CD4-positive, alpha-beta T cell (primary cell): Measurements from ENCODE around the gene WIZ. TPM values are rescaled to one million over a fixed set of nuclear protein-coding genes. Genes with fewer than 3 reads are reported as not detected.

Experiments used
- ATAC-seq: fragments of 200-7000 bp; cut with Tn5 transposase; one replicate; pipeline ENCODE4 v1.10.0; 2022; ENCODE audit warnings: mild to moderate bottlenecking; ENCODE audit not compliant: poor library complexity
- CTCF ChIA-PET: fragments of 350-600 bp; sonication (Branson Sonifier 250); formaldehyde crosslinking; loops from one replicate; lab custom pipeline; 2021; ENCODE audit warnings: antibody characterized with exemption, inconsistent platforms; lab: Charles Lee
- POLR2A ChIA-PET: fragments of 350-600 bp; sonication (Branson Sonifier 250); formaldehyde crosslinking; loops from one replicate; lab custom pipeline; 2021; ENCODE audit warnings: antibody characterized with exemption, inconsistent platforms; lab: Charles Lee
- DNase-seq, 14 experiments: peaks; one replicate each; pipeline ENCODE4 v3.0.0-alpha.2; 2013 to 2020; ENCODE audit warnings: mixed read lengths in 2 of 14
- H3K27ac ChIP-seq, 2 donors: one replicate each; pipeline versions ENCODE4 v1.5.1 to v1.7.0; 2013; ENCODE audit warnings: low read length in 2 of 2, low read depth in 1 of 2, mild to moderate bottlenecking in 1 of 2
- H3K27me3 ChIP-seq, 2 experiments: 1 replicate in 1 of 2; 2 replicates in 1 of 2; pipeline versions ENCODE4 v1.6.1 to v1.7.0; 2013; ENCODE audit warnings: low read length in 2 of 2, control low read depth in 1 of 2, mild to moderate bottlenecking in 1 of 2, moderate library complexity in 1 of 2; ENCODE audit not compliant: insufficient read depth in 2 of 2, control insufficient read depth in 1 of 2
- H3K36me3 ChIP-seq: one replicate; pipeline ENCODE4 v1.6.1; 2013; ENCODE audit warnings: low read length, control low read depth; ENCODE audit not compliant: insufficient read depth
- H3K4me1 ChIP-seq: one replicate; pipeline ENCODE4 v1.6.1; 2013; ENCODE audit warnings: low read length, control low read depth; ENCODE audit not compliant: insufficient read depth
- H3K4me3 ChIP-seq: one replicate; pipeline ENCODE4 v1.5.1; 2013; ENCODE audit warnings: mild to moderate bottlenecking, low read length, moderate library complexity
- H3K9me3 ChIP-seq, 2 experiments: 1 replicate in 1 of 2; 2 replicates in 1 of 2; pipeline versions ENCODE4 v1.6.1 to v1.7.0; 2013; ENCODE audit warnings: low read length in 2 of 2, mild to moderate bottlenecking in 2 of 2, control low read depth in 1 of 2, moderate library complexity in 1 of 2; ENCODE audit not compliant: control insufficient read depth in 1 of 2, insufficient read depth in 1 of 2
- H3K27ac Mint-ChIP-seq: one replicate; pipeline ENCODE4 v1.8.0; 2020; ENCODE audit warnings: mixed read lengths
- H3K27me3 Mint-ChIP-seq: one replicate; pipeline ENCODE4 v1.8.0; 2021; ENCODE audit warnings: mixed read lengths
- H3K36me3 Mint-ChIP-seq: one replicate; pipeline ENCODE4 v1.8.0; 2021; ENCODE audit warnings: low read depth, mixed read lengths
- H3K4me1 Mint-ChIP-seq: one replicate; pipeline ENCODE4 v1.8.0; 2021; ENCODE audit warnings: low read depth, mixed read lengths
- H3K4me3 Mint-ChIP-seq: one replicate; pipeline ENCODE4 v1.8.0; 2020; ENCODE audit warnings: mild to moderate bottlenecking, mixed read lengths
- H3K9me3 Mint-ChIP-seq: one replicate; pipeline ENCODE4 v1.8.0; 2020; ENCODE audit warnings: mixed read lengths
- intact Hi-C, 2 experiments: fragments of 100-400 bp; cut with DNase I in 1 of 2; cut with micrococcal nuclease in 1 of 2; formaldehyde crosslinking; loops; one replicate each; pipeline versions ENCODE4 v1.15.1 to v1.9.0; 2023 to 2025; cut with DNase I, micrococcal nuclease
- total RNA-seq, 174 experiments: library from RNA in 2 of 174; stranded (reverse) in 2 of 174; gene quantifications; one replicate each; pipeline ENCODE4 v1.2.3 and lab custom pipeline; 2021 to 2026
- TF ChIP-seq, protein P1 (sequence below): fragments of 200-600 bp; IDR thresholded peaks from one replicate; pipeline ENCODE4 v1.8.0; 2022; ENCODE audit warnings: antibody characterized with exemption, mild to moderate bottlenecking

WIZ gene
- total RNA-seq, 2 experiments from 2014 or later, result 12.9 to 14.3 TPM

DNA sequence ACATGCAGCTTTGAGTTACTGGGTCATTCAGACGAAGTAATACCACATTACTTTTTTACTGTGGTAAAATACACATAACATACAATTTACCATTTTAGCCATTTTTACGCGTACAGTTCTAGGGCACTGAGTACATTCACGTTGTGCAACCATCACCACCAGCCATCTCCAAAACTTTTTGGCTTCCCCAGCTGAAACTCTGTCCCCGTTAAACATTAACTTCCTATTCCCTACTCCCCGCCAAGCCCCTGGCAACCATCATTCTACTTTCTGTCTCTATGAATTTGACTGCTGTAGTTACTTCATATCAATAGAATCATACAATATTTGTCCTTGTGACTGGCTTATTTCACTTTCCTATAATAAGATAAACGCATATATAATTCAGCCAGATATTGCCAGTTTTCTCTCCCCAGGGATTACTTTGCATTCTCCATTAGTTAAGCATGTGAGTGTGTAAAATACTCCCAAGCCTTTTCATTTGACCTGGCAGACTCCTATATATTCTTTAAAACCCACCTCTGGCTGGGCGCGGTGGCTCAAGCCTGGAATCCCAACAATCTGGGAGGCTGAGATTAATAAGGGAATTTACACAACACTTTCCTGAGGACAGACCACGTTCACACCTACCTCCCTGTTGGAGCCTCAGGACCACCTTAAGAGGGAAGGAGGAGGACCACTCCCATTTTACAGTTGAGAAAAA, 48.6 kb upstream of the WIZ start:
- Histone ChIP-seq H3K4me3 (no peak overlapping the region), H3K36me3 (no peaks in the 10 kb centered on the region), H3K9me3 (no peaks in the 10 kb centered on the region), H3K27me3 (no peaks in the 10 kb centered on the region), H3K4me1 (no peaks in the 10 kb centered on the region), H3K27ac (no peak overlapping the region)
- POLR2A ChIA-PET, result interaction anchor here (0.9 kb wide), 1 partner anchor 17 kb away, joined by 3 read pairs; no protein-coding TSS in a partner anchor
- H3K4me1 Mint-ChIP-seq, result no peaks in the 10 kb centered on the region
- CTCF ChIA-PET, result no interaction called here
- TF ChIP-seq, protein P1, sequence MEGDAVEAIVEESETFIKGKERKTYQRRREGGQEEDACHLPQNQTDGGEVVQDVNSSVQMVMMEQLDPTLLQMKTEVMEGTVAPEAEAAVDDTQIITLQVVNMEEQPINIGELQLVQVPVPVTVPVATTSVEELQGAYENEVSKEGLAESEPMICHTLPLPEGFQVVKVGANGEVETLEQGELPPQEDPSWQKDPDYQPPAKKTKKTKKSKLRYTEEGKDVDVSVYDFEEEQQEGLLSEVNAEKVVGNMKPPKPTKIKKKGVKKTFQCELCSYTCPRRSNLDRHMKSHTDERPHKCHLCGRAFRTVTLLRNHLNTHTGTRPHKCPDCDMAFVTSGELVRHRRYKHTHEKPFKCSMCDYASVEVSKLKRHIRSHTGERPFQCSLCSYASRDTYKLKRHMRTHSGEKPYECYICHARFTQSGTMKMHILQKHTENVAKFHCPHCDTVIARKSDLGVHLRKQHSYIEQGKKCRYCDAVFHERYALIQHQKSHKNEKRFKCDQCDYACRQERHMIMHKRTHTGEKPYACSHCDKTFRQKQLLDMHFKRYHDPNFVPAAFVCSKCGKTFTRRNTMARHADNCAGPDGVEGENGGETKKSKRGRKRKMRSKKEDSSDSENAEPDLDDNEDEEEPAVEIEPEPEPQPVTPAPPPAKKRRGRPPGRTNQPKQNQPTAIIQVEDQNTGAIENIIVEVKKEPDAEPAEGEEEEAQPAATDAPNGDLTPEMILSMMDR, result no peak
- H3K4me3 Mint-ChIP-seq, result no peak overlapping the region
- no peak for ATAC-seq
- intact Hi-C loops, result no loop called here
- no peak overlapping the region for H3K27ac Mint-ChIP-seq
- no peaks in the 10 kb centered on the region for H3K27me3 Mint-ChIP-seq
- no peak for DNase-seq
- H3K36me3 Mint-ChIP-seq, result no peaks in the 10 kb centered on the region
- no peaks in the 10 kb centered on the region for H3K9me3 Mint-ChIP-seq

DNA sequence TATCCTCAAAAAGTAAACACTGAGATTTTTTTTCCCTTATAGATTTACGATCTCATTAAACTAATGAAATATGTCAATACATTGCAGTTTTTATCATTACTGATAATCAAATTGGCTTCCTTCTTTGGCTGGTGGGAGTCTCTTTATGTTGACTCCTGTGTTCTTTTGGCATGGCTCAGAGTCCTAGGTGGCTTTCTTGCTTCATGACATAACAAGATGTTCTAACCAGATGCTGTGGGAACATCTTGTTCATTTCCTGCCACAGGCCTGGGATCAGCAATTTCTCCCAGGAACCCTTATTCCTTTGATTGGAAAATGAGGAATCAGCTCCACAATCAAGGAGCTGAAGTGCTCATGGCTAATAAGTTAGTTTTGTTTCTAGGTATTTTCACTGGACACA, 45.4 kb upstream of the WIZ start:
- Mint-ChIP-seq H3K4me1 (no peaks in the 10 kb centered on the region), H3K36me3 (no peaks in the 10 kb centered on the region), H3K9me3 (no peaks in the 10 kb centered on the region), H3K4me3 (no peak overlapping the region), H3K27ac (no peak overlapping the region), H3K27me3 (no peaks in the 10 kb centered on the region)
- H3K36me3 ChIP-seq, result no peaks in the 10 kb centered on the region
- POLR2A ChIA-PET, result no interaction called here
- DNase-seq (no peak), ATAC-seq (no peak)
- TF ChIP-seq, protein P1, result no peak
- H3K27ac ChIP-seq, result no peak overlapping the region
- no peaks in the 10 kb centered on the region for H3K27me3 ChIP-seq
- H3K4me3 ChIP-seq, result no peak overlapping the region
- intact Hi-C loops, result no loop called here
- CTCF ChIA-PET, result no interaction called here
- H3K9me3 ChIP-seq, result no peaks in the 10 kb centered on the region
- no peaks in the 10 kb centered on the region for H3K4me1 ChIP-seq

DNA sequence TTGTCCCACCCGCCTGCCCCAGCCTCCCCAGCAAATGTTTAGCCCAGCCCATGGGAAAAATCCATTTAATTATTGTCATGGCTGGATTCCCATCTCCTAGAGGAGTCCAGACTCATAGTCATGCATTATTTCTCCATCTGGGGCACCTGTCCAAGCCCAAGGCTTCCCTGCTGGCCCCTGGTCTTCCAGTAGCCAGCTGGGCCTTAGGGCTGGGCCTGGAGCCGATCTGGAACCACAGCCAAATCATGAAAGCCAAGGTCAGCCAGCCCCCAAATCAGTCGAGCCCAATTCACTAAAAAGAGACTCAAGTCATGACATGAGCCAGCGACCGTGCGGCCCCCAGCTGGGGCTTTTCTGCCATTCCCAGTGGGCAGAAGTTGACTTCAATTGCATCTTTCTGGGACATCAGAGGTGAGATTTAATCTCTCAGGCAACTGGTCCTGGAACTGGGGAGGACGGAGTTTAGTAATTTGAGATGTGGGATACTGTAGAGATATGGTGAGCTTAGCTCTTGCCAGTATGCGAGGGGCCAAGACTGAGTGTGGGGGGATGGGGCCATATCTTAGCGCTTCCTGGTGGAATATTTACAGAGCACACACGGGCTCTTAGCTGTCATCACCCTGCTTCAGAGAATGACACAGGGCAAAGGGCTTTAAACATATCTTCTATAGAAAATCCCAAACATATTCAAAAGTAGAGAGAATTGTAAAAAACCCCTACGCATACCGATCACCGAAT, 38.9 kb upstream of the WIZ start:
- DNase-seq, result no peak
- ChIA-PET CTCF (no interaction called here), POLR2A (no interaction called here)
- Mint-ChIP-seq H3K9me3 (no peaks in the 10 kb centered on the region), H3K27me3 (no peaks in the 10 kb centered on the region), H3K4me1 (no peaks in the 10 kb centered on the region), H3K4me3 (no peak overlapping the region), H3K27ac (no peak overlapping the region), H3K36me3 (no peaks in the 10 kb centered on the region)
- no peaks in the 10 kb centered on the region for H3K27me3 ChIP-seq
- ATAC-seq, result no peak
- no peaks in the 10 kb centered on the region for H3K4me1 ChIP-seq
- H3K9me3 ChIP-seq, result no peaks in the 10 kb centered on the region
- TF ChIP-seq, protein P1, result no peak
- H3K36me3 ChIP-seq, result no peaks in the 10 kb centered on the region
- H3K27ac ChIP-seq, result no peak overlapping the region
- intact Hi-C loops, result no loop called here
- H3K4me3 ChIP-seq, result no peak overlapping the region
